ENCODE measurements around the gene ATP8B3.

DNA sequence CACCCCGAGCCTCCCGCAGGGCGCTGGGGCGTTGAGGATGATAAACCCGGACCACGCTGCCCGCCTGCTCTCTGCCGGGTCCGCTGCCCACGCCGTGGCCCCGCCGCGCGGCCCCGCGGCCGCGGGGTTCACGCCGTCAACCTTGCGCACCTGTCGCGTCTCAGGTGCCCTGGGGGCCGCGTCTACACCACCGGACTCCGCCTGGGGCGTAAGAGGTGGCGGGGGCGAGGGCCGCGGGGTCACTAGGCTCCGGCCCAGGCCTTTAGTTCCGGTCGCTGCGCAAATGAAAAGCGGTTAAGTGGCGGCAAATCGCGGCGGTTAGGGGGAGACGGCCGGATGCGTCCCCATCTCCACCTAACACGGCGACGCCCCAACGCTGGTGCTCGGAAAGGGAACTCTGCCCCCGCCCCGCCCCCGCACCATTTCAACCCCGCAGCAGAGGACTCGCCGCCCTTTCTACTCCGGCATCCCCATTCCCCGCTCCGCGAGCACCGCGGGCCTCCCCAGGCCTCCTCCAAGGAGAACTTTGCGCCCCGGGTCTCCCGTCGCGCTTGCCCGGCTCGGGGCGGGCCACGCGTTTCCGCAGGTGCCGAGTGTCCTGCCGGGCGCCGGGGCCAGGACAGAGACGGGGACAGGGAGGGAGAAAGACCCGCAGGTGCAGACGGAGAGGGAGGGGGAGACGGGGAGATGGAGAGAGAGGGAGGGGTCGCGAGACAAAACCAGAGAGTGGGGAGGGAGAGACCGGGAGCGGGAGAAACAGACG lies 54.4 kb downstream of the ATP8B3 start:
- no peak for TF ChIP-seq POLR2A (IDR thresholded peaks at IDR 0.05)
- TF ChIP-seq, protein P1, sequence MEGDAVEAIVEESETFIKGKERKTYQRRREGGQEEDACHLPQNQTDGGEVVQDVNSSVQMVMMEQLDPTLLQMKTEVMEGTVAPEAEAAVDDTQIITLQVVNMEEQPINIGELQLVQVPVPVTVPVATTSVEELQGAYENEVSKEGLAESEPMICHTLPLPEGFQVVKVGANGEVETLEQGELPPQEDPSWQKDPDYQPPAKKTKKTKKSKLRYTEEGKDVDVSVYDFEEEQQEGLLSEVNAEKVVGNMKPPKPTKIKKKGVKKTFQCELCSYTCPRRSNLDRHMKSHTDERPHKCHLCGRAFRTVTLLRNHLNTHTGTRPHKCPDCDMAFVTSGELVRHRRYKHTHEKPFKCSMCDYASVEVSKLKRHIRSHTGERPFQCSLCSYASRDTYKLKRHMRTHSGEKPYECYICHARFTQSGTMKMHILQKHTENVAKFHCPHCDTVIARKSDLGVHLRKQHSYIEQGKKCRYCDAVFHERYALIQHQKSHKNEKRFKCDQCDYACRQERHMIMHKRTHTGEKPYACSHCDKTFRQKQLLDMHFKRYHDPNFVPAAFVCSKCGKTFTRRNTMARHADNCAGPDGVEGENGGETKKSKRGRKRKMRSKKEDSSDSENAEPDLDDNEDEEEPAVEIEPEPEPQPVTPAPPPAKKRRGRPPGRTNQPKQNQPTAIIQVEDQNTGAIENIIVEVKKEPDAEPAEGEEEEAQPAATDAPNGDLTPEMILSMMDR (IDR thresholded peaks at IDR 0.05) = no peak

All from testis (tissue), 2 donors.